C4-2B (cell line): ENCODE results near the gene CTTNBP2.

Source experiments
- CTCF ChIP-seq: fragments of 450-650 bp; conservative IDR thresholded peaks from 2 replicates; pipeline ENCODE4 v1.5.1; 2017; ENCODE audit warnings: mild to moderate bottlenecking
- ZFX ChIP-seq: fragments of 450-650 bp; IDR thresholded peaks from 2 replicates; pipeline ENCODE4 v1.6.1; 2017

DNA sequence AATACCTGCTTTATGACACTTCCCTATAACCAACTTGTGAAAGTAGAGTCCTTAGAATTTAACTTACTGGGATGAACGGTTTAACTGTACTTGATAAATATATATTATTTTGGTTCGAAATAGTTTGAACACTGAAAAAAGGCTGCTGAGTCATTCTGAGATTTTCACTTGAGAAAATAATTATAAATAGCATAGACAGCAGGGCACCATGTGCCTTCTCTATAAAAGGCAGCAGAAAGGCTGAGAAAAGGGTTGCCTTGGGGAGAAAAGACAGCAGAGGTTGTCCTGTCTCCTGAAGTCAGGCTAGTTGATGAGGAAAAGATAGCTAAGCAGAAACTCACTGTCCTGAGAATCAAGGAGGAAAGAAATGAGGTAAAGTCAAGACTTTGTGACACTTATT is 92.4 kb downstream of the CTTNBP2 start:
- TF ChIP-seq CTCF, result no peak
- no peak for TF ChIP-seq ZFX
